ENCODE data around the gene TMEM41A.

The TMEM41A gene
- total RNA-seq = 26.8 to 37.0 reads per million in 2 donors

DNA sequence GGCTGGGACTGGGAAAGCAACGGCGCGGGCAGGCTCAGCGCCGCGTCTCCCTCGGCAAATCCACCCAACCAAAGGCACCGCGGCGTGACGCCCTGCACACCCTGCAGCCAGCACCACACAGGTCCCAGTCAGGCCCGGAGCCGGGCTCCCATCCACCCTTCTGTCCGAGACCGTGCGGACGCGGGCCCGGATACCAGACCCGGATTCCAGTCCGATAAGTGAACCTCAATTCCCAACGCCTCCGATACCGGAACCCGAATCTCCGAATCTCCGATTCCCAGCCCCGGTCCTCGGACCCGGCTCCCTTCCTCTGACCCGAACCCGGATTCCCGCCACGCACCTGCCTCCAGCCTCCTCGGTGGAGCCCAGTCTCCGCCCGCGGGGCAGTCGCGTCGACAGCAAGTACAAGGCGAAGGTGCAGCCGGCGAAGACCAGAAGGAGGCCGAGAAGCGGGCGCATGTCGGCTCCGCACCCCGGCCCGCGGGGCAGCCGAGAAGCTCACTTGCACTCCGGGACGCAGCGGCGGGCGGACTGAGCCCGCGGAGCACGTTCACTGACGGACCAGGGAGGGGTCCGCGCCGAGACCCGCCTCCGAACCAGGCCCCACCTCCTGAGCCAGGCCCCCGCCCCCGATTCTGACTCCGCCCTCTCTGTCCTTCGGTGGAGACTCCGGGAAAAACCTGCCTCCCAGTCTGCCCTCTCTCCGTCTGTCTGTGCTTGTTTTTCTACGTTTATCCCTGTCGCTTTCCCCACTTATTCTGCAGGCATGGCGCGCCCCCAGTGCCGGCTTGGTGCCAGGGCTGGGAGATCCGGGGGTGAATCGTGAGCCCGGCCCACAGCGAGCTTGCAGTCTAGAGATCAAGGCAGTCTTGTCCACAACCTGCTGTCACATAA lies at the start of gene TMEM41A:
TMEM41A (minus strand) TSS at position 533 of the 894 bp plus-strand sequence; CDS start at position 459, 74 bp downstream.
- DNase-seq = peak; percentile 71 to 92 (median 80)

DNA sequence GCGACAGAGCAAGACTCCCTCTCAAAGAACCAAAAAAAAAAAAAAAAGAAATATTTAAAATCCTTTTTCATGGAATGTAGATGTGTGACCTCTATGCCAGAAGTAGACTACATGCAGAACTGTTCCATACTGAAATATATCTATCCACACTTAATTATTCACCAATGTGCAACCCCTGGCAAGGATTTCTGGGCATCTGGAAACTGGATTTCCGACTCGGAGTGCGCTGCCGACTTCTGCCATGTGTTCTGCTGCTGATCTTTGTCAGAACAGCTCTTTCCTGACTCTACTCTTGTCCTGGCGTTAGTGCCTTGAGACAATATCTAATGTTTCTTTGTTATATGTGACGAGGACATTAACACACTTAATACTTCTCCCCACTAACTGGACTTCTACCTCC lies 41.9 kb upstream of the TMEM41A start:
- DNase-seq = no peak

DNA sequence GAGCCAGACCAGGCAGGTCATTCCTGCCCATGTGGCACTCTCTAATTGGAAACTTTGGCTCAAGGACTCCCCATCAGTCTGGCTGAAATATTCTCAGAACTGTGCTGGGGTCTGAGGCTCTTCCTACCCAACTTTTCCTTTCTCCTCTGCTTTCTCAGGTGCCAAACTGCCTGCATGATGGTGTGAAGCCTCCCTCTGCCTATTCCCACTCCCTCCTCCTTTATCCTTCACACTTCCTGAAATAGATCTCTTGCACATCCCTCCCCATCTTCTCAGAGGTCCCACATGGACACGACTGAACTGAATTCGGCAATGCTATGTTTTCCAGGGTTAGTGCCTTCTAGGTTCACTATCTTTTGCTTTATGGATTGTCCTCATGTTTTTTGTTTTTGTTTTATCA lies 41.1 kb upstream of the TMEM41A start:
- no peak for DNase-seq

DNA sequence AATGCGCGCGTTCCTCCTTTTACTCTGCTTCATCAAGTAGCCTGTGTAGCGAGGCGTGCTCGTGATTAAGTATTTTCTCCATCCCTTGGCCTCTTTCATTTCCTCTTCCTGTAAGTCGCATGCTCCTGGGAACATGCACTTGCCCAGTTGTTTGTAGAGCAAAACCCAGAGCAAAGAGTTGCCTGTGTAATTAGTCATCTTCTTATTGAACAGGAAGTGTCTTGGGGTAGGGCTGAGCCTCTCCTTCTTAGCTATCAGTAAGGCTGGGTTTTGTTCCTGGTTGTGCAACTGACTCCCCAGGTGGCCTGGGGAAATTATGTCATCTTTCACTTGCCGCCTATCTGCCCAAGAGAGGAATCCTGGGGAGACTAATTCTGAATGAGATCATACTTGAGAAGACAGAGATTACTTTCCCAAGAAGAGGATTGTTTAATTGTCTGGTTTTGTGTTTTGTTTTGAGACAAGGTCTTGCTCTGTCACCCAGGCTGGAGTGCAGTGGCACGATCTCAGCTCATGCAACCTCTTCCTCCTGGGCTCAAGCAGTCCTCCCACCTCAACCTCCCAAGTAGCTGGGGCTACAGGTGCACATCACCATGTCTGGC lies 38.6 kb upstream of the TMEM41A start:
- peak in 2 of 5 experiments; percentile 5 to 80 for DNase-seq

DNA sequence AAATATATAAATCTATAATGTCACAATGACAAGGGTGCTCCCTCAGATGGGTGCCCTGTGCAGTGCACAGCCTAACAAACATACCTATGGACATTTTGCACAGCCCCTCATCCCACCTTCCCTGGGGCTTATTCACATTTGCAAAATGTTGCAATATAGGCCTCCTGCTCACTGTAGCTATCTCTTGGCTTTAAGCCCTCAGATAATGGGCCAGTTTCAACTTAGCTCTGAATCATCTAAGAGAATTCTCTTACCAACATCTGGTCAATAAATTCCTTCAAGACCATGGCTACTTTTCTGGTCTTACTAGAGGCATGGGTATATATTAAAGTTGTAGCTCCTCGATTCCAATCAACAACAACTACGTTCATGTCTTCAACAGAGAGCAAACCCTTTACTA lies 35.7 kb upstream of the TMEM41A start:
- DNase-seq = no peak

DNA sequence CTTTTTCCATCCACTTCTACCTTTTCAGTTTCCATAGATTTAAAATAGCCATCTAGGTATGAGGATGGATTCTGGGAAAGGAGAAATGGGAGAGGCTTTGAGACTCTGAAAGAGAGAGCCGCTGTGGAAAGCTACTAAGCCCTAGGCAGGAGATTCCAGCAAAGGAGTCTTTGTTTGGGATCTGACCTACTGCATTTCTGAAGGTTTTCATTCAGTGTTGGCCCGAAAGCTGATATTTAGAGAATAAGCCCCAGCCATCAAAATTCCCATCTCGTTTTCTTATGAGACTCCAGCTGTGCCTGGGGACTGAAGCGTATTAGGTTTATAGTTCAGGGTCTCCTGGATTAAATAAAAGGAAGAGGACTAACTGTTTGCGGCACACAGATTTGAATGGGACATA lies 34.1 kb upstream of the TMEM41A start:
- DNase-seq = no peak

DNA sequence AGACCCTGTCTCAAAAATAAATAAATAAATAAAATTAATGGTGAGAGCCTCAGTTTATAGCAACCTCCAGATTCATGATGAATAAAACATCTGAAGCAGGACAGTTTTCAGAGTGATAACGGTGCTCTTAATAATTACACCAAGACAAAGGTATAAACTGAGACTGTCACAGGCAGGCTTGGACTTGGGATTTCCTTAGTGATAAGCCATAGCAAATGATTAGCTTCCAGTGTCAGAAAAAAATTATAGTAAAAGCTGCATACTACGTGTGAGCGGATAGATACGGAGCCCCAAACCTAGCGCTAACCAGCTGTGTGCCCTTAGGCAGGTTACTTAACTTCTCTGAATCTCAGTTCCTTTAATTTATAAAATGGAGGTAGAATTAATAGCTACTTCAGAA lies 32.0 kb upstream of the TMEM41A start:
- DNase-seq = no peak

DNA sequence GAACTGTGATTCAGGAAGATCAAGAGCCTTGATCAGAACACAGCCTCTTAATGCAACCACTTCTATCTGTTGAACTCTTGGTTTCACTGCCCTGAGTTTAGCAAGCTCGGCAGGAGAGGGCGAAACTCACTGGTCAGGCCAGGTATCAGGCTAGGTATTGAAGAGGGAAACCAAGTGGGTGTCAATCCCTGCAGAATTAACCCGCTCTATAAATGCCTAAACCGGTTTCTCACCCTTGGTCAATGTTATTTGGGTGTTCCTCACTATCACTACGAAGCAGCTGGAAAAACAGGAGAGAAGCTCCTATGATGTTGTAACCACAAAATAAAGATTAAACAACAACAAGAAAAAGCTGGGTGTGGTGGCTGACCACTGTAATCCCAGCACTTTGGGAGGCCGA lies 29.7 kb upstream of the TMEM41A start:
- no peak for DNase-seq

DNA sequence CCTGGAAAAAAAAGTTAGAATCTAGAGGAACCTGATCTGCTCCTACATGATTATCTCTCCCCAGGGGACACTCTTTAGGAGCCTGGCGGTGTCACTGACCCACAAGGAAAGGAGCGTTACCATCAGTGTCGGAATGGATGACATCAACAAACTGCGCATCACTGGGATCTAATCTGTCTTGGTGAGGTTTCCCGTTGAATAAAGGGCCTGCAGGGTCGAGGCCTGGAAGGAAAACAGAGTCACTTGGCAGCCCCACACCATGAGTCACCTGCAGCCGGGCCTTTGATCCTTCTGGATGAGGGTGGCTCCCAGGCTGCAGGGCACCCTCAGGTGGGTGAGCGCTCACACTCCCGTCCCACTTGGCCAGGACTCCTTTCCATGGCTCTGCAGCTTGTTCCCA lies 28.5 kb upstream of the TMEM41A start:
- DNase-seq = no peak

DNA sequence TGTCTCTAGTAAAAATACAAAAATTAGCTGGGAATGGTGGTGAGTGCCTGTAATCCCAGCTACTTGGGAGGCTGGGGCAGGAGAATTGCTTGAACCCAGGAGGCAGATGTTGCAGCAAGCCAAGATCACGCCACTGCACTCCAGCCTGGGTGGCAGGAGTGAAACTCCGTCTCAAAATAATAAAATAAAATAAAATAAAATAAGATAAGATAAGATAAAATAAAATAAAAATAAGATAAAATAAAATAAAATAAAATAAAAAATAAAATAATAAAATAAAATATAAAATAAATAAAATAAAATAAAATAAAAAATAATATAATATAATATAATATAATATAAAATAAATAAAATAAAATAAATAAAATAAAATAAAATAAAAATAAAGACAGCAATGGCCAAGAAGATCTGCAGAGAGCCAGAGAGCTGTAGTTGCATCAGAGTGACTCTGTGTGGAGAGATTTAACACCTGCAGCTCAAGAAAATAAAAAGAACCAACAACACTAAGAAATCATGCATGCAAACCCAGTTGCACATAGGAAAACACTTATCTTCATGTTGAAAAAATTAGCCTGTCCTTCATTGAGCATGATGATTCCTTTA lies 27.6 kb upstream of the TMEM41A start:
- DNase-seq = no peak

DNA sequence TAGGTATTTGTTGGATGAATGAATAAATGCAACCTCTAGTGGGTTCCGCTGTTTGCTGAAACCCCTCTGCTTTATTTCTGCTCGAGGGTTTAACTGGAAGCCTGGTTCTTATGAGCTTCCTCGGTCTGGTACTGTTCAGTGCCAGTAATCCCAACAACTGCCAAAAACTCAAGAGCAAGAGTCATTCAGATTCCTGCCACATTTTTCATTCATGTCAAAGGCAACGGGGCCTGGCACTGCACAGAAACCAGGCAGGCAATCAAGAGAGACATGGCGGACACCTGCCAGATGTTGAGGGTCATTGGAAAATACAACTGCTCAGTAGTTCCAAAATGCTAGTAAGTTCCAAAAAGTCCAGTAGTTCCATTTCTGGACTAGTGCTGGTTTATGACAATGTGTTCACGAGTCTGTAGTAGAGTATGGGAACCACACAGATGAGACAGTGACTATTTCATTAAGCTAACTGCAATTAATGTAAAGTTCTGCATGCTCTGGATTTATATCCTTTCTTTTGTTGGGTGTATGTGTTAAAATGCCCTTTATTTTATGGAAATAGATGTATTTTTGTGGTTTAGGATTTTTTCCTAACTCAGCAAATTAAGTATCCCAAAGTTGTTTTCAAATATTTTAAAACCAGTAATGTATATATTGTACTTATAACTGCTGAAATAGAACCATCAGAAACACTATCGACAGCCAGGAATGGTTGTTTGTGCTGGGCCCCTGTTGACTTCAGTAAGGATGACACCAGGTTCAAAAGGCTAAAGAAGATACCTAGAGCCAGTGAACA lies 22.7 kb upstream of the TMEM41A start:
- no peak for DNase-seq

DNA sequence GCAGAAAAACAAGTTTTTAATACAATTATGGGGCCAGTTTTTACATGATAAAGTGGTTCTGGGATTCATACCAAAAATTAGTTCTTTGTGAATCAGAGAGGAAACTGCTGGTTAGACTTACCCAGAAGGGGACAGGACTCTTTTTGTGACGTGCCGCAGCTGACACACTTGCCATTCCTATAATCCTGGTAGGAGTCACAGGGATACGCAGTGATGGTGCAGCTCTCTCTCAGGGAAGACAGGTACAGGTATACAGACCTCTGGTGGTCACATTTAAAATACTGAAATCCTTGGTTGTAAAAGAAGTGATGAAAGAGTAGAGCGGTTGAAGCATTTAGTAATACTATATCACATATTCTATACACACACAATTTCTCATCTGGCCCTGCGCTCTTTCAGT lies 20.2 kb upstream of the TMEM41A start:
- DNase-seq = no peak

DNA sequence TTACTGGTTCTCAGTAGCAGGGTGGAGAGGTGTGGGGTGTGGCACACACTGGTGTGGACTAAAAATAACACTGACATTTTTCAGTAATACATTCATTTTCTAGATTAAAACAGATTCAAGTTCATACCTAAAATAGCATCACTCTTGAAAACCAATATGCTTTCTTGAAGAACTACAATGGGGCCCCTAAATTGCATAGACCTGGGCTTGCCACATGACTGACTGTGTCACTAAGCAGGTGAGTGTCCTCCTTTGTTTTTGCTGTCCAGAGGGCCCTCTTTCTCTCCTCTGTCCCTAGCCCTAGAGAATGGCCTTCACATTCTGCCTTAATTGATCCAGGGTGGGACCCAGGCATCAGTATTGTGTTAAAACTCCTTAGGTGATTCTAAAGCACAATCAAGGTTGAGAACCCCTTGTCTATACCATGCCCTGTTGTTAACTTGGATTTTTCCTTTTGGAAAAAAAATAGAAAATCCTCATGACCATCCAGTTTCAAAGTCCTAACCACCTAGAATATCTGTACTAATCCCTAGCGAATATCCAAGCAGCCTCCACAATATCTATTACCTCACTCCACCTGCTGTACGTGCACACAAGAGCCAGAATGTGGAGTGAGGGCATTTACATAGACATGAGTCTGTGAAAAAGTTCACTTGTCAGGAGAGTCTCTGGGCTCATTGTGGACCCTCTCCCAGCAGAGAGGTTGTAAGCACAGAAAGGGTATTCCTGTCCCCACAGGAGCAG lies 18.7 kb upstream of the TMEM41A start:
- no peak for DNase-seq

DNA sequence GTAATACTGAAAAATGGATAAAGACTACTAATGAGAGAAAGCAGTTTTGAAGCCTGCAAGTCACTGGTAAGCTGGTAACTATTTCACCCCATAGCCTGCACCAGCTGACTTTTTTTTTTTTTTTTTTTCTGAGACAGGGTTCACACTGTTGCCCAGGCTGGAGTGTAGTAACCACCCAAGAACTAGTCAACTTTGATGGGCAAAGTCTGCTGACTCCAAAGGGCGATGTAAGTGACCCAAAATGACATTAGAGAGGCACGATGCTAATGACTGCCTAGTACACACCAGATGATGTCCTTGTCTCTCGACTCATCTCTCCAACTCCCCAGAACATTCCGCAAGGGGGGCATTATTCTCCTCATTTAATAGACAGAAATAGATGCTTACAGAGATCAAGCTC lies 12.9 kb upstream of the TMEM41A start:
- DNase-seq = no peak

DNA sequence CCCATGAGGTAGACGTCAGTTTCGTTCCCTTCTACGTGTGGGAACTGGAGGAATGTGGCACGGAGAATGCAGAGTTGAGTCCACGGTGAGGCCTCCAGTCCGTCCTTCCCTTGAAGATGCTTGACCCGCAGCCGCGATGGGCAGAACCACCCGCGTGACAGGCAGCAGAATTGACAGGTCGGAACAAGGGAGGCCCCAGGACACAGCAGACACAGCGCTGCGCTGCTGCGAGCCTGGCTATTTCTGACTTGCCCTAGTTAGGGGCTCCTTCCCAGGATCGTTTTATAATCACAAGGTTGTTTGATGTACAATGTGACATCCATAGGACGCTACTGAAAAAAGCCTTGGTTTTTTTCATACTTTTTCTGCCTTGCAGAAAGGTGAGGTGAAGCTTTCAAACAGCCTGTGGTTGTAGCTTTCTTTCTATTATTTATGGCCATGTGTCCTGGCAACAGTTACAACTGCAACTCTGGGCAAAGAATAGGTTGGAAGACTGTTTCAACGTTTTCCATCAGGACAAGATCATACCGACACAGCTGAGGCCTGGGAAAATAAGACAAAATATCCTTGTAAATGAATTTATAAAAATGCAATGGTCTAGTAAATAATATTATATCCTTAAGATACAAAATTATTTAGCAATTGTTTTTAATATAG lies 9.6 kb upstream of the TMEM41A start:
- no peak for DNase-seq

DNA sequence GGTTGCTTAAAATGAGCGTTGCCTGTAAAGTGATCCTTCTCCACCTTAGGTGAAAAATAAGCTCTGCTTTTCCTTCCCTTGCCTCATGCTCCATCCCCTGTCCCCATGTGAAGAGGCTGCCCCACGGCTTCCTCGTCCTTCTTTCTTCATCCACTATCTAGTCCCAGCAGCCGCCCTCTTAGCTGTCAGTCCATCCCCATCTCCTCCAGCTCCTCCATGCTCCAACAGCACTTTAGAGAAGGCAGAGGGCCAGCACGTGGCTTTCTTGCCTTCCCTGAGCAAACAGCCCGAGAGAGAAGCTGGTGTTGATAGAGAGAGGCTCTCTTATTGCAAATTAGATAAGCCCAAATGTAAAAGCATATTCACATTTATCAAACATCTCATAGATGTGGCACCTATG lies 9.0 kb upstream of the TMEM41A start:
- DNase-seq = no peak

DNA sequence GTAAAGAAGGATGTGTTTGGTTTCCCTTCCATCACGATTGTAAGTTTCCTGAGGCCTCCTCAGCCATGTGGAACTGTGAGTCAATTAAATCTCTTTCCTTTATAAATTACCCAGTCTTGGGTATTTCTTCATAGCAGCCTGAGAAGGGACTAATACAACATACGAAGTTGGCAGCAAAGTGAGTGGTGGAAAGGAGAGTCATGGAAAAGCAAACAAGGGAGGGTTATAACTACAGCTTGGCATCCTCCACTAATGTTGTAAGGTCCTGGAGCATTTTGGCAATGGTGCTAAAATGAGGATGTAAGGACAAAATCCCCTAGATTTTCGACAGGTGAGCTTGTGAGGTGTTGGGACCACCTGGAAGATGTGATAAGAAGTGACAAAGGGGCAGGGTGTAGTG lies 5.8 kb upstream of the TMEM41A start:
- DNase-seq = no peak

DNA sequence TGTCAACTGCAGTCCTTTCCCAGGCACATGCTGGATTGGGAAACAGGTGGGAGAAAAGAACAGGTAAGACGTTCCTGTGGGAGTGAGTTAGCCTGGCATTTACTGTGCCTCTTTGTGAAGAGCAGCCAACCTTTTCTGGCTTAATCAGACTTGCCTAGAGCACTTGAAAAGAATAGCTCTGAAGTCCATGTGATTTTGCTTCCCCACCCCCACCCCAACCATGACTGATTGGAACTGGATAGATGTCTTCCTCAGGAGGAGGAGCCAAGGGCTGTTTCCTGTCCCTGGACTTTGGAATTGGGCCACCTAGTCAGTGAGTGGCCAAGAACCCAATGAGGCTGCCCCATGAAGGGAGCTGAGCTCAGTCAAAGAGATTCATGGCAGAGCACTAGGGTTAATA lies 4.7 kb upstream of the TMEM41A start:
- DNase-seq = no peak

DNA sequence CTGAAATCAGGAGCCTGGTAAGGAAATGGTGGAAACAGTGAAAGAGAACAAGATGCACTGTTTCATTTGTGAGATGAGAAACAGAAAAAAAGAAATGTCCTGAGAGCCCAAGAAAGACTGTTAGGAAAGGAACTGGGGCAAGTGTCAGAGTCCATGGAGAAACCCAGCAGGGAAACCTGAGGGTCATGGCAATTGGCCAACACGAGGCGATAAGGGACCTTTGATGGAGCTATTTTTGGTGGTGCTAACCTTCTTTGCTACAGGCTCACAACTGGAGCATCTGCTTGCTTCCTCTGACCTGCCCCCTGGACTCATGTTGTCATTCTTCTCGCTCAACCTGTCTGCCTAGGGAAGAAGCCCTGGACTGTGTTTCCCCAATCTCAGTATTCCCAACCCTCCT lies 4.2 kb upstream of the TMEM41A start:
- DNase-seq = no peak

DNA sequence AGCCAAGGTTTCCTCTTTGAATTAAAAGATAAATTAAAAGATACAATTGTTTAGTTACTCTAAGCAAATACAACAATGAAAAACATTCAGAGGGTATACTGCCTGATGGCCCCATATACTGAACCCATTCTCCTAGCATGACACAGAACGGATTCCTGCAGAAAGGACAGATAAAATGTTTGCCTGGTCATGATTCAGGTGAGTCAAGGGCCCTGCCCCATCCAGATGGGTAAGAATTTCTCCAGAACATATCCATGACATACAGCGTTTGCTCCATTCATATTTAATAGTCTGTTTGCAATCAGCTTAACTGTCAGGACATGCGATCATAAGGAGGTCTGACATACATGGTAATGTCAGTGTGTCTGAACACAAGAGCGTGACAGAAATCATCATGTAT lies 8.6 kb downstream of the TMEM41A start:
- no peak for DNase-seq

DNA sequence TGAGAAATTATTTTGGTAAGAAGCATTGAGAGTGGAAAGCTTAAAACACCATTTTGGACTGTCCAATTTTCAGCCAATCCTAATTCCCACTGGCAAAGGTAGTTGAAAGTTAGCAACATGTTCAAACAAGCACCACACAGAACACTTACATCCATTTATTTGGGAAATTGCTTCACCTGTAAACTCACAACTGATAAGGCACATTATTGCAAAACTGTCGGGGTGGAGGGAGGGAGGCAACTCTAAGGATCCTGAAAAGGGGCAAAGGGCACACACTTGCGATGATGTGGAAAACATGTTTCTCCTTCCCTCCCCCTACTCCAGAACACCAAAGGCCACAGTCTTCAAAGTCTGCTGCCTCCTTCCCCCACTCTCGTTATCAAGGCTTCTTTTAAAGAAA lies 9.4 kb downstream of the TMEM41A start:
- DNase-seq = no peak

DNA sequence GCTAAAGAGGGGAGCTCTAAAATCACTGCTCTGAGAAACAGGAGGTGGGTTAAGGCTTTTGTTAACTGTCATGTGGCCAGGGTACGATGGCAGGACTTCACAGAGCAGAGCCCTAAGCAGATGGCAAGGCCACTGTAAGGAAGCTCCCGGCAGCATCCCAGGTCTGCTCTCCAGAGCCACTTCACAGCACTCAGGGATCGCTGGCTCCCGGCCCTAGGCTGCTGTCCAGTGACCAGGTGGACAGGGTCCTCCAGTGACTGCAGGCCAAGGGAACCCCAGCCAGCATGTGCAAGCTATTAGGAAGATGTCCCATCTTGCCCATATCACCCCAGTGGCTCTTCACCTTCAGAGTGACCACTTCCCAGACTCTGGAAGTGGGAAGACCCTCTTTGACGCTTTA lies 10.4 kb downstream of the TMEM41A start:
- no peak for DNase-seq
